Stimulated activated CD4-positive, alpha-beta T cell treated with anti-CD3 and anti-CD28 coated beads, TNF-alpha, amount 100 ng/mL, for 48 hours (primary cell): ENCODE data around the gene NR2C2AP.
"Not testable (repeated sequence)": the region's sequence is repeated elsewhere in the genome, so short reads cannot be mapped to it uniquely, and the experiment has no call there.

Source experiments
- DNase-seq, 3 donors: peaks; one replicate each; pipeline ENCODE4 v3.0.0-alpha.2; 2020; ENCODE audit warnings: low read depth in 3 of 3

Gene NR2C2AP

GRCh38 chr19:19185853-19186740 is 17.1 kb downstream of the NR2C2AP start:
- peak; percentile 41 to 69 (median 43) for DNase-seq

GRCh38 chr19:19181488-19181998 is 21.7 kb downstream of the NR2C2AP start:
- no peak for DNase-seq

GRCh38 chr19:19179548-19180441 is 23.4 kb downstream of the NR2C2AP start:
- DNase-seq, result no peak

GRCh38 chr19:19176950-19177349 is 26.3 kb downstream of the NR2C2AP start:
- no peak for DNase-seq

GRCh38 chr19:19173243-19173642 is 30.0 kb downstream of the NR2C2AP start:
- not testable (repeated sequence) for DNase-seq

GRCh38 chr19:19171821-19172532 is 31.2 kb downstream of the NR2C2AP start:
- no peak for DNase-seq

GRCh38 chr19:19170873-19171672 is 32.1 kb downstream of the NR2C2AP start:
- no peak for DNase-seq

GRCh38 chr19:19170053-19170872 is 33.0 kb downstream of the NR2C2AP start, which contains the start of gene MEF2B:
Gene MEF2B (minus strand): TSS chr19:19170263. CDS start chr19:19150735, 19,528 bp downstream.
- peak; percentile 41 to 76 (median 72) for DNase-seq

GRCh38 chr19:19169236-19170052 is 33.8 kb downstream of the NR2C2AP start:
- DNase-seq, result no peak

GRCh38 chr19:19167612-19168011 is 35.6 kb downstream of the NR2C2AP start:
- no peak for DNase-seq

- no peak for DNase-seq
Observed at GRCh38 chr19:19165396-19165795, 37.8 kb downstream of the NR2C2AP start.

GRCh38 chr19:19162495-19162894 is 40.7 kb downstream of the NR2C2AP start:
- no peak for DNase-seq

GRCh38 chr19:19160461-19161035 is 42.7 kb downstream of the NR2C2AP start:
- DNase-seq, result no peak

- DNase-seq, result no peak
Observed at GRCh38 chr19:19159534-19159933, 43.7 kb downstream of the NR2C2AP start.

GRCh38 chr19:19157808-19158207 is 45.4 kb downstream of the NR2C2AP start:
- DNase-seq, result no peak

- no peak for DNase-seq
Observed at GRCh38 chr19:19155495-19156219, 47.6 kb downstream of the NR2C2AP start.

GRCh38 chr19:19154768-19155494 is 48.3 kb downstream of the NR2C2AP start:
- DNase-seq, result no peak
